Neuronal stem cell (in vitro differentiated cells): Measurements from ENCODE around the gene IDE.
"Not testable (repeated sequence)": the region's sequence is repeated elsewhere in the genome, so short reads cannot be mapped to it uniquely, and the experiment has no call there.

Experiments
- DNase-seq: peaks from one replicate; pipeline ENCODE4 v3.0.0-alpha.2; 2013; ENCODE audit warnings: low spot score
- H2AFZ ChIP-seq: one replicate; pipeline ENCODE4 v1.6.1; 2013; ENCODE audit warnings: mild to moderate bottlenecking, low read length, inconsistent platforms
- H2AK5ac ChIP-seq: 2 replicates; pipeline ENCODE4 v1.6.1; 2013; ENCODE audit warnings: low read depth, mild to moderate bottlenecking, inconsistent platforms, low read length, moderate library complexity, mixed read lengths
- H2BK120ac ChIP-seq: 2 replicates; pipeline ENCODE4 v1.6.1; 2013; ENCODE audit warnings: low read depth, mild to moderate bottlenecking, inconsistent platforms, low read length, moderate library complexity, mixed read lengths
- H2BK12ac ChIP-seq: one replicate; pipeline ENCODE4 v1.6.1; 2013; ENCODE audit warnings: low read length, inconsistent platforms
- H2BK15ac ChIP-seq: 2 replicates; pipeline ENCODE4 v1.6.1; 2013; ENCODE audit warnings: mild to moderate bottlenecking, low read length, inconsistent platforms, mixed read lengths
- H2BK5ac ChIP-seq: one replicate; pipeline ENCODE4 v1.6.1; 2013; ENCODE audit warnings: inconsistent platforms, mild to moderate bottlenecking, low read length, moderate library complexity
- H3K14ac ChIP-seq: one replicate; pipeline ENCODE4 v1.6.1; 2013; ENCODE audit warnings: low read length, inconsistent platforms
- H3K18ac ChIP-seq: 2 replicates; pipeline ENCODE4 v1.6.1; 2013; ENCODE audit warnings: low read length, inconsistent platforms
- H3K23ac ChIP-seq: 2 replicates; pipeline ENCODE4 v1.6.1; 2013; ENCODE audit warnings: low read depth, mild to moderate bottlenecking, mixed read lengths, low read length, inconsistent platforms; ENCODE audit not compliant: poor library complexity
- H3K27ac ChIP-seq: replicated peaks from 3 replicates; pipeline ENCODE4 v1.5.1; 2013; ENCODE audit warnings: low read length, inconsistent platforms
- H3K27me3 ChIP-seq, 3 experiments: 2 replicates each; pipeline ENCODE4 v1.6.1; 2013; ENCODE audit warnings: low read length in 3 of 3, mild to moderate bottlenecking in 2 of 3, inconsistent platforms in 1 of 3, low read depth in 1 of 3, mixed read lengths in 1 of 3, moderate library complexity in 1 of 3; ENCODE audit not compliant: control insufficient read depth in 3 of 3, insufficient read depth in 3 of 3
- H3K36me3 ChIP-seq, 2 donors: replicated peaks in 1 of 2; 2 replicates each; pipeline ENCODE4 v1.6.1; 2013; ENCODE audit warnings: low read length in 2 of 2; ENCODE audit not compliant: control insufficient read depth in 2 of 2, insufficient read depth in 2 of 2
- H3K4ac ChIP-seq: 2 replicates; pipeline ENCODE4 v1.6.1; 2013; ENCODE audit warnings: inconsistent platforms, mild to moderate bottlenecking, low read length, moderate library complexity
- H3K4me1 ChIP-seq, 2 donors: 1 replicate in 1 of 2; 2 replicates in 1 of 2; pipeline ENCODE4 v1.6.1; 2013; ENCODE audit warnings: low read length in 2 of 2, low read depth in 1 of 2; ENCODE audit not compliant: control insufficient read depth in 2 of 2, insufficient read depth in 1 of 2
- H3K4me2 ChIP-seq: one replicate; pipeline ENCODE4 v1.6.1; 2013; ENCODE audit warnings: mild to moderate bottlenecking, low read length, inconsistent platforms; ENCODE audit not compliant: insufficient read depth, poor library complexity, severe bottlenecking
- H3K4me3 ChIP-seq, 2 donors: 2 replicates each; pipeline ENCODE4 v1.5.1; 2013; ENCODE audit warnings: low read length in 2 of 2, mild to moderate bottlenecking in 2 of 2, inconsistent platforms in 1 of 2, moderate library complexity in 1 of 2
- H3K79me1 ChIP-seq: one replicate; pipeline ENCODE4 v1.6.1; 2013; ENCODE audit warnings: low read depth, mild to moderate bottlenecking, inconsistent platforms, low read length, moderate library complexity
- H3K9ac ChIP-seq: one replicate; pipeline ENCODE4 v1.6.1; 2013; ENCODE audit warnings: mild to moderate bottlenecking, low read depth, low read length, inconsistent platforms; ENCODE audit not compliant: poor library complexity
- H3K9me3 ChIP-seq, 2 donors: replicated peaks in 1 of 2; 2 replicates each; pipeline versions ENCODE3 to v1.6.1; 2013; ENCODE audit warnings: low read length in 2 of 2, mild to moderate bottlenecking in 2 of 2, inconsistent platforms in 1 of 2, low read depth in 1 of 2, mixed read lengths in 1 of 2, moderate library complexity in 1 of 2; ENCODE audit not compliant: control insufficient read depth in 2 of 2, insufficient read depth in 1 of 2
- H4K8ac ChIP-seq: one replicate; pipeline ENCODE4 v1.6.1; 2013; ENCODE audit warnings: low read depth, mild to moderate bottlenecking, inconsistent platforms, low read length, moderate library complexity
- H4K91ac ChIP-seq: one replicate; pipeline ENCODE4 v1.6.1; 2013; ENCODE audit warnings: low read length, low read depth, mild to moderate bottlenecking, inconsistent platforms; ENCODE audit not compliant: poor library complexity
- WGBS, 2 donors: extraction: QIAGEN DNeasy Blood & Tissue Kit; methylation state at CpG; one replicate each; pipeline ENCODE4 v1.1.7; 2013; ENCODE audit warnings: missing lambda C conversion rate in 2 of 2, mixed read lengths in 1 of 2; ENCODE audit not compliant: insufficient read length in 2 of 2, insufficient replicate concordance in 1 of 2; ENCODE audit errors: extremely low coverage in 2 of 2; 5-methylcytosine and 5-hydroxymethylcytosine counted together

The IDE gene

GRCh38 chr10:92404612-92405418, 169.1 kb downstream of the IDE start:
- no peak overlapping the region for H3K9ac ChIP-seq
- H2BK12ac ChIP-seq = no peak overlapping the region
- peaks cover 0 to 5% of the 10 kb centered on the region in 2 donors for H3K4me1 ChIP-seq
- H4K8ac ChIP-seq = no peak overlapping the region
- WGBS, 2 donors = no CpG with 5 or more reads among the region's 10 CpGs
- DNase-seq = no peak
- H3K4me3 ChIP-seq = no peak overlapping the region
- H3K9me3 ChIP-seq = no peaks in the 10 kb centered on the region
- no peaks in the 10 kb centered on the region for H3K36me3 ChIP-seq
- H3K27ac ChIP-seq = no peak overlapping the region
- no peak overlapping the region for H3K14ac ChIP-seq
- H3K4me2 ChIP-seq = no peak overlapping the region
- no peaks in the 10 kb centered on the region for H3K27me3 ChIP-seq
- H3K23ac ChIP-seq = no peak overlapping the region
- H2AK5ac ChIP-seq = no peak overlapping the region
- no peak overlapping the region for H3K4ac ChIP-seq
- H3K79me1 ChIP-seq = no peaks in the 10 kb centered on the region
- no peak overlapping the region for H2BK5ac ChIP-seq
- no peak overlapping the region for H2BK120ac ChIP-seq
- no peak overlapping the region for H2BK15ac ChIP-seq
- no peak overlapping the region for H2AFZ ChIP-seq
- H3K18ac ChIP-seq = peak overlapping the region; percentile 7
- H4K91ac ChIP-seq = no peak overlapping the region

GRCh38 chr10:92402234-92402633, 171.7 kb downstream of the IDE start:
- not testable (repeated sequence) for H3K79me1 ChIP-seq, H3K4me3 ChIP-seq, H3K9ac ChIP-seq, H2BK120ac ChIP-seq, H3K18ac ChIP-seq, H2AK5ac ChIP-seq, H3K4ac ChIP-seq, H3K27me3 ChIP-seq, H3K14ac ChIP-seq, H3K4me1 ChIP-seq, H3K27ac ChIP-seq, H3K23ac ChIP-seq, H4K91ac ChIP-seq, H3K36me3 ChIP-seq, H4K8ac ChIP-seq, H3K4me2 ChIP-seq, DNase-seq, H2AFZ ChIP-seq, H2BK15ac ChIP-seq, H3K9me3 ChIP-seq, H2BK5ac ChIP-seq, H2BK12ac ChIP-seq
- WGBS, 2 donors = no CpG with 5 or more reads among the region's 5 CpGs
